CD4-positive, alpha-beta T cell (primary cell): Measurements from ENCODE around the gene SLC6A4. TPM values are rescaled to one million over a fixed set of nuclear protein-coding genes. Genes with fewer than 3 reads are reported as not detected.

Experiments
- ATAC-seq: fragments of 200-7000 bp; cut with Tn5 transposase; one replicate; pipeline ENCODE4 v1.10.0; 2022; ENCODE audit warnings: mild to moderate bottlenecking; ENCODE audit not compliant: poor library complexity
- CTCF ChIA-PET: fragments of 350-600 bp; sonication (Branson Sonifier 250); formaldehyde crosslinking; loops from one replicate; lab custom pipeline; 2021; ENCODE audit warnings: antibody characterized with exemption, inconsistent platforms; lab: Charles Lee
- POLR2A ChIA-PET: fragments of 350-600 bp; sonication (Branson Sonifier 250); formaldehyde crosslinking; loops from one replicate; lab custom pipeline; 2021; ENCODE audit warnings: antibody characterized with exemption, inconsistent platforms; lab: Charles Lee
- DNase-seq, 14 experiments: peaks; one replicate each; pipeline ENCODE4 v3.0.0-alpha.2; 2013 to 2020; ENCODE audit warnings: mixed read lengths in 2 of 14
- H3K27ac ChIP-seq, 2 donors: one replicate each; pipeline versions ENCODE4 v1.5.1 to v1.7.0; 2013; ENCODE audit warnings: low read length in 2 of 2, low read depth in 1 of 2, mild to moderate bottlenecking in 1 of 2
- H3K27me3 ChIP-seq, 2 experiments: 1 replicate in 1 of 2; 2 replicates in 1 of 2; pipeline versions ENCODE4 v1.6.1 to v1.7.0; 2013; ENCODE audit warnings: low read length in 2 of 2, control low read depth in 1 of 2, mild to moderate bottlenecking in 1 of 2, moderate library complexity in 1 of 2; ENCODE audit not compliant: insufficient read depth in 2 of 2, control insufficient read depth in 1 of 2
- H3K36me3 ChIP-seq: one replicate; pipeline ENCODE4 v1.6.1; 2013; ENCODE audit warnings: low read length, control low read depth; ENCODE audit not compliant: insufficient read depth
- H3K4me1 ChIP-seq: one replicate; pipeline ENCODE4 v1.6.1; 2013; ENCODE audit warnings: low read length, control low read depth; ENCODE audit not compliant: insufficient read depth
- H3K4me3 ChIP-seq: one replicate; pipeline ENCODE4 v1.5.1; 2013; ENCODE audit warnings: mild to moderate bottlenecking, low read length, moderate library complexity
- H3K9me3 ChIP-seq, 2 experiments: 1 replicate in 1 of 2; 2 replicates in 1 of 2; pipeline versions ENCODE4 v1.6.1 to v1.7.0; 2013; ENCODE audit warnings: low read length in 2 of 2, mild to moderate bottlenecking in 2 of 2, control low read depth in 1 of 2, moderate library complexity in 1 of 2; ENCODE audit not compliant: control insufficient read depth in 1 of 2, insufficient read depth in 1 of 2
- H3K27ac Mint-ChIP-seq: one replicate; pipeline ENCODE4 v1.8.0; 2020; ENCODE audit warnings: mixed read lengths
- H3K27me3 Mint-ChIP-seq: one replicate; pipeline ENCODE4 v1.8.0; 2021; ENCODE audit warnings: mixed read lengths
- H3K36me3 Mint-ChIP-seq: one replicate; pipeline ENCODE4 v1.8.0; 2021; ENCODE audit warnings: low read depth, mixed read lengths
- H3K4me1 Mint-ChIP-seq: one replicate; pipeline ENCODE4 v1.8.0; 2021; ENCODE audit warnings: low read depth, mixed read lengths
- H3K4me3 Mint-ChIP-seq: one replicate; pipeline ENCODE4 v1.8.0; 2020; ENCODE audit warnings: mild to moderate bottlenecking, mixed read lengths
- H3K9me3 Mint-ChIP-seq: one replicate; pipeline ENCODE4 v1.8.0; 2020; ENCODE audit warnings: mixed read lengths
- CTCF ChIP-seq: fragments of 200-600 bp; IDR thresholded peaks from one replicate; pipeline ENCODE4 v1.8.0; 2022; ENCODE audit warnings: antibody characterized with exemption, mild to moderate bottlenecking
- intact Hi-C, 2 experiments: fragments of 100-400 bp; cut with DNase I in 1 of 2; cut with micrococcal nuclease in 1 of 2; formaldehyde crosslinking; loops; one replicate each; pipeline versions ENCODE4 v1.15.1 to v1.9.0; 2023 to 2025; cut with DNase I, micrococcal nuclease
- total RNA-seq, 174 experiments: library from RNA in 2 of 174; stranded (reverse) in 2 of 174; gene quantifications; one replicate each; pipeline ENCODE4 v1.2.3 and lab custom pipeline; 2021 to 2026

Gene SLC6A4
- total RNA-seq, 2 experiments from 2014 or later, result not detected

GRCh38 chr17:30246460-30246859 lies 11.0 kb upstream of the SLC6A4 start:
- CTCF ChIA-PET, result no interaction called here
- no peak overlapping the region for H3K4me3 Mint-ChIP-seq
- POLR2A ChIA-PET, result no interaction called here
- TF ChIP-seq CTCF, result no peak
- no peaks in the 10 kb centered on the region for H3K4me1 ChIP-seq
- intact Hi-C loops, result no loop called here
- DNase-seq (no peak), ATAC-seq (no peak)
- no peaks in the 10 kb centered on the region for H3K4me1 Mint-ChIP-seq
- no peaks in the 10 kb centered on the region for H3K27me3 Mint-ChIP-seq
- no peaks in the 10 kb centered on the region for H3K27me3 ChIP-seq
- no peak overlapping the region for H3K27ac Mint-ChIP-seq
- H3K9me3 ChIP-seq, result no peaks in the 10 kb centered on the region
- H3K9me3 Mint-ChIP-seq, result no peaks in the 10 kb centered on the region
- peaks cover 34% of the 10 kb centered on the region for H3K36me3 ChIP-seq
- no peak overlapping the region for H3K27ac ChIP-seq
- no peak overlapping the region for H3K4me3 ChIP-seq
- peaks cover 43% of the 10 kb centered on the region for H3K36me3 Mint-ChIP-seq

- H3K4me3 Mint-ChIP-seq, result no peak overlapping the region
- Histone ChIP-seq H3K36me3 (peaks cover 26% of the 10 kb centered on the region), H3K27me3 (no peaks in the 10 kb centered on the region), H3K4me3 (no peak overlapping the region), H3K27ac (no peak overlapping the region), H3K9me3 (no peaks in the 10 kb centered on the region), H3K4me1 (no peaks in the 10 kb centered on the region)
- H3K36me3 Mint-ChIP-seq, result peaks cover 28% of the 10 kb centered on the region
- no peaks in the 10 kb centered on the region for H3K9me3 Mint-ChIP-seq
- H3K27ac Mint-ChIP-seq, result no peak overlapping the region
- ChIA-PET POLR2A (no interaction called here), CTCF (interaction anchor here (1.3 kb wide), 1 partner anchor 82 kb away, joined by 4 read pairs; no protein-coding TSS in a partner anchor)
- intact Hi-C loops, result no loop called here
- TF ChIP-seq CTCF, result no peak
- ATAC-seq, result no peak
- peaks cover 5% of the 10 kb centered on the region for H3K27me3 Mint-ChIP-seq
- H3K4me1 Mint-ChIP-seq, result no peaks in the 10 kb centered on the region
- no peak for DNase-seq
These were observed 9.4 kb upstream of the SLC6A4 start for GRCh38 chr17:30244853-30245385.

- H3K4me3 ChIP-seq, result no peak overlapping the region
- peaks cover 15% of the 10 kb centered on the region for H3K36me3 Mint-ChIP-seq
- ChIA-PET POLR2A (no interaction called here), CTCF (no interaction called here)
- ATAC-seq, result no peak
- no peak for TF ChIP-seq CTCF
- H3K27me3 ChIP-seq, result peaks cover 6 to 11% of the 10 kb centered on the region in 2 experiments
- intact Hi-C loops, result no loop called here
- no peaks in the 10 kb centered on the region for H3K9me3 Mint-ChIP-seq
- no peak overlapping the region for H3K27ac ChIP-seq
- peaks cover 18% of the 10 kb centered on the region for H3K27me3 Mint-ChIP-seq
- no peak overlapping the region for H3K4me3 Mint-ChIP-seq
- peaks cover 1% of the 10 kb centered on the region for H3K4me1 ChIP-seq
- peaks cover 12% of the 10 kb centered on the region for H3K36me3 ChIP-seq
- no peak overlapping the region for H3K27ac Mint-ChIP-seq
- no peaks in the 10 kb centered on the region for H3K9me3 ChIP-seq
- no peak for DNase-seq
- H3K4me1 Mint-ChIP-seq, result peaks cover 3% of the 10 kb centered on the region
These were observed 8.1 kb upstream of the SLC6A4 start for GRCh38 chr17:30243568-30243967.
